Stromal cell of bone marrow (primary cell): Measurements from ENCODE around the gene SLC7A4.
A peak's percentile ranks its signal among the peaks of the same experiment; 100 is the strongest.

Experiments
- DNase-seq: peaks from one replicate; pipeline ENCODE4 v3.0.0-alpha.2; 2012; ENCODE audit warnings: low read depth

SLC7A4 gene

DNA sequence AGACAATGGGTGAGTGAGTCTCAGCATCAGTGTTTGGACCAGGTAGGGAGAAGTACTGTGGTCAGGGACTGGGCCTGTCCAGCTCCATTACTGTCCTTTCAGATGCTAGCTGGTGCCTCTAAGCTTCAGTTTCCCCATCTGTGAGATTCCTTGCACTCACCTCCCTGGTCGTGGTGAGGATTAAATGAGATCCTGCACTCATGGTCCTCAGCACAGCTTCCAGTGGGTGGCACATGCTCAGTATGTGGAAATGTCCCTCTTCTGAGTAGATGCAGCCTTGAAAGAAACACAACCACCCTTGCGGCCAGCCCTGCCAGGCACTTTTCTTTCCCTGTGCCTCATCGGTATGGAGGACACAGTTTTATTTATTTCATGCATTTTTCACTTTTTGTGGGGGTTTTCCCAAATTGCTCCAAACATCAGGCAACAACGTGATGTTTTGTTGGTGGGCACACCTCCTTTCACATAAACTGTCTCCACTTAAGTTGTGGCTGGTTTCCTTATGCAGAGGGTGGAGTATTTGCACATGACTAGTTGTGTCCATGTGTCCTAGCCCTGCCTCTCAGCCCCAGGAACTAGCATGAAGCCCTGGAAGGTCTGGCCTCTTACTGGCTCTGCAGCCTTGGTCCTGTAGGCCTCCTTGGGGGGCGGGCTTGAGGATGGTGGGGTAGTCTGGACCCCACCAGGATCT, 49.1 kb downstream of the SLC7A4 start:
- DNase-seq, result no peak

DNA sequence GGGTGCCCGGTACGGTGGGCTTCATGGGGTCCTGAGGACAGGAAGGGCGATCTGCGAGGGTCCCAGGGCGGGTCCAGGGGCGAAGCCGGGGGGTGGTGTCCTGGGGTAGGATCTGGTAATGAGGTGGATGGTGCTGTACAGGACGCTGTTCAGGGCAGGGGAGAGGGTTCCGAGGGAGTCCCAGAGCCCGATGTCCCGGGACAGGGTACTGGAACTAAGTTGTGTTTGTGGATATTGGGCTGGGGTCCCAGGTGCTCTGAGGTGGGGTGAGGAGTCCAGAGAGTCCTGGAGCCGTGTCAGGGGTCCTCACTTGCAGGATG, 49.8 kb downstream of the SLC7A4 start:
- no peak for DNase-seq

GRCh38 chr22:20981787-20982562, 50.4 kb downstream of the SLC7A4 start, which contains the start of gene LZTR1:
Gene LZTR1, plus strand, starts transcription at chr22:20982297. Its CDS starts 75 bp downstream, at chr22:20982372.
- peak; percentile 72 for DNase-seq

DNA sequence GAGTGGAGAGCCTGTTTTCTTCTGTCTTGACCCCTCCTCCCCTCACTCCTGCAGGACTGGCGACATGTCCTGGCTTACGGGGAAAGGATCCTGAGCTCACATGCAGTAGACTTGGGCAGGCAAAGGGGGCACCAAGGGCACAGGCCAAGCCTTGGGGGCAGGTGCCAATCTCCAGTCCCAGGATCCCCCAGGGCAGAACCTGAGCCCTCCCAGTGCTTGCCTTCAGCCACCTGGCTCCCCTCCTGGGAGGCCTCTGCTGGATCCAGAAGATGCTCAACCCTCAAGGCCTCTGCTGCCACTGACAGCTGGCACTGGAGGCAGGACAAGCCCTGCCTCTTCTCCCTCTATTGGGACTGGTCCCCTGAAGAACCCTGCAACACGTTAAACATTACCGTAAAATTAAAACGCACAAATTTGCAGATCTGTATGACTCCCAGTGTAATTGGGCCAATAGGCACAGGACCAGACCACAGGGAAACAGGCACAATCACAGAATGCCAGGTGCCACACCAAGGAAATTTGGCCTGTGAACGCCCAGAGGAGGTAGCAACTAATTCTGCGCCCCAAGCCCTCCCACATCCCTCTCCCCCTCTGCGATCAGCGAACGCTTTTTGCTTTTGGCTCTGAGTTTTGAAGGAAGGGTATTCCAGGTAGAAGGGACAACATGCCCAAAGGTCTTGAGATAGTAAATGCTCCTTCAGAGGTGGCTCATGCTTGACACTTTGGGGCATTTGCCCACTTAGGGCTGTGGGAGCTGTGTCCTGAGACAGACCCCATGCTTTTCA, 51.2 kb downstream of the SLC7A4 start:
- no peak for DNase-seq

DNA sequence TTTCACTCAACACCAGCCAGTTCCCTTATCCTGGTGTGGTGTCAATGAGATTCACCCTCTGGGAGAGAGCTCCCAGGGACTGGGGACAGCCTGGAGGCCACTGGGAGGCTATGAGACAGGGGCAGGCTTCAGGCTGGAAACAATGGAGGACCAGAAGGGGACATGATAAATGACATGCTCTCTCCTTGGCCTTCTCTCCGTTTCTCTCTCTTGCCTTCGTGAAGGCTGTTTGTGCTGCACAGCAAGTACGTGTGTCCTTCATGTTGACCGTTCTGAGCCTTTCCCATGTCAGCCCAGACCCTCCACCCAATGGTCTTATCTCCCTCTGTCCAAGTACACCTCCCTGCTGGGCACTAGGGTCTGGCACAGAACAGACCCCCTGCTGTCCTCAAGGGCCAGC, 51.8 kb downstream of the SLC7A4 start:
- DNase-seq, result no peak

DNA sequence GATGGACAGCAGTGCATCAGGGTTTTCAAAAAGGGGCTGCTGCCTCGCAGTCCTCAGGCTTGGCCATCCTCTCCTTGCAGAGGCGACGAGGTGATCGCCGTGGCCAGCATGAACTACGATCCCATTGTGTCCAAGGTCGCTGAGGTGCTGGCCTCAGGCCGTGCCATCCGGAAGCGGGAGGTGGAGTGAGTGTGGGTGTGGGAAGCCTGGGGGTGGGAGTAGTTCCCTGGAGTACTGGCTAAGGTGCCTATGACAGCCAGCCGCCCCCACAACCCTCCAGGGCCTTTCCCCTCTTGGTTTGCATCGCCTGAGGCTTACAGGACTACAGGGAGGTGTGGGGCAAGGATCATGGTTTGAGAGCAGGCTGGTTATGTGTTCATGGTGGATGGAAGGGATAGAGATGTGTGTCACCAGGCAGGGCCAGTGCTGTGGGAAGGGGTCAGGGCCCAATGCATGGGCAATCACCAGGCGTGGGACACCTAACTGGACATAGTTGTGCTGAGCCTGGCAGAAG, 52.4 kb downstream of the SLC7A4 start:
- no peak for DNase-seq

DNA sequence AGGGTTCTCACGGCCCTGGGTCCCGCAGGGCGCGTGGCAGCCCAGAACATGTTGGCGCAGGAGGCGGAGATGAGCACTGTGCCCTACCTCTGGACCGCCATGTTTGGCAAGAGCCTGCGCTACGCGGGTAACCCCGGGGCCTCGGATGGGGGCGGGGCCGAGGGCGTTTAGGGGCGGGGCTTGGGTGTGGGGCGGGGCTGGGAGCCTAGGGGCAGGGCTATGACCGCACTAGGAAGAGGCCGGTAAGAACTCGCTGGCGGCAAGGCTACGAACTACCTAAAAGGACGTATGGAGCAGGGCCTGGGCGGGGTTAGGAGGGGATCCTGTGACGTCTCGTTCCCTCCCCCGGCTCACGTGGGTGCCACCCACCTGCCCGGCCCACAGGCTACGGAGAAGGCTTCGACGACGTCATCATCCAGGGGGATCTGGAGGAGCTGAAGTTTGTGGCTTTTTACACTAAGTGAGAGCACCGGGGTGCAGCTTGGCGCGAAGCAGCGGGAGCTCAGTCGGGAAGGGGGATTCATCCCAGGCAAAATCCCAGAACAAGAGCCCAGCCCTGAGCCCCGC, 53.0 kb downstream of the SLC7A4 start:
- DNase-seq, result peak; percentile 27
